ENCODE results near the gene JAK2. TPM values are rescaled to one million over a fixed set of nuclear protein-coding genes. Genes with fewer than 3 reads are reported as not detected.

Gene JAK2
- total and polyA plus RNA-seq, 2 of the 4 experiments (the other 2 are of a cell fraction) = 2.3 to 6.1 TPM

- Histone ChIP-seq H3K9me1 (ENCODE audit: insufficient read depth, low read length) (no peaks in the 10 kb centered on the region), H4K20me1 (ENCODE audit: insufficient read depth, low read length) (no peaks in the 10 kb centered on the region), H2BK5ac (ENCODE audit: low read depth, low read length, poor library complexity, severe bottlenecking) (no peak overlapping the region), H4K5ac (ENCODE audit: low read depth, low read length) (no peak overlapping the region), H3K9me3 (ENCODE audit: control insufficient read depth, insufficient read depth, low read length) (no peaks in the 10 kb centered on the region), H3K23ac (ENCODE audit: low read depth, low read length) (no peak overlapping the region), H2BK20ac (ENCODE audit: low read depth, low read length) (no peak overlapping the region), H2AFZ (replicated peaks; ENCODE audit: low read length, poor library complexity) (no peak overlapping the region), H3K18ac (ENCODE audit: low read depth, low read length) (no peak overlapping the region), H3K56ac (ENCODE audit: extremely low read depth, insufficient read depth, low read length) (no peak overlapping the region), H3K27ac (ENCODE audit: insufficient read depth, low read length) (no peak overlapping the region), H2AK9ac (replicated peaks; ENCODE audit: low read depth, low read length, poor library complexity) (no peak overlapping the region), H2BK15ac (ENCODE audit: low read depth, low read length) (no peak overlapping the region), H3K79me1 (ENCODE audit: low read depth in 1 of 2, low read length in 2 of 2) (no peaks in the 10 kb centered on the region), H3K27me3 (ENCODE audit: control insufficient read depth, insufficient read depth, low read length) (peaks cover 4% of the 10 kb centered on the region), H3K14ac (replicated peaks; ENCODE audit: low read depth, low read length) (no peak overlapping the region), H4K91ac (ENCODE audit: insufficient read depth, low read depth, low read length) (no peak overlapping the region), H3K4me3 (ENCODE audit: insufficient read depth, low read depth, low read length) (no peak overlapping the region), H3K4me2 (ENCODE audit: low read depth, low read length) (no peak overlapping the region), H3K9ac (ENCODE audit: low read depth, low read length) (no peak overlapping the region), H3K4me1 (ENCODE audit: control insufficient read depth, insufficient read depth, low read length) (no peaks in the 10 kb centered on the region), H2BK120ac (ENCODE audit: low read depth, low read length) (no peak overlapping the region), H4K8ac (ENCODE audit: low read depth in 2 of 2, low read length in 2 of 2) (no peak overlapping the region), H2AK5ac (ENCODE audit: low read depth, low read length) (no peak overlapping the region), H3K4ac (ENCODE audit: low read depth, low read length) (no peak overlapping the region), H3K36me3 (ENCODE audit: control insufficient read depth, insufficient read depth, low read length) (no peaks in the 10 kb centered on the region)
- WGBS, 2 experiments (ENCODE audit: extremely low coverage in 2 of 2, insufficient read length in 1 of 2) = no CpG with 5 or more reads among the region's 3 CpGs
- POLR2A ChIA-PET (ENCODE audit: unreplicated experiment) = no interaction called here
- TF ChIP-seq MAFK (IDR thresholded peaks at IDR 0.05; ENCODE audit: low read depth, low read length) (no peak), CEBPB (IDR thresholded peaks at IDR 0.05; ENCODE audit: low read depth, low read length) (no peak), RCOR1 (IDR thresholded peaks at IDR 0.05; ENCODE audit: insufficient replicate concordance, low read length) (no peak), ELK1 (IDR thresholded peaks at IDR 0.05; ENCODE audit: borderline replicate concordance, low read depth, low read length) (no peak), RFX5 (IDR thresholded peaks at IDR 0.05; ENCODE audit: low read depth, low read length) (no peak), USF2 (IDR thresholded peaks at IDR 0.05; ENCODE audit: low read depth, low read length) (no peak), MXI1 (IDR thresholded peaks at IDR 0.05; ENCODE audit: borderline replicate concordance, low read depth, low read length) (no peak), BHLHE40 (IDR thresholded peaks at IDR 0.05; ENCODE audit: low read depth, low read length) (no peak), MAZ (IDR thresholded peaks at IDR 0.05; ENCODE audit: borderline replicate concordance, low read depth, low read length) (no peak), NFE2L2 (IDR thresholded peaks at IDR 0.05; ENCODE audit: low read depth, low read length) (no peak), SMC3 (IDR thresholded peaks at IDR 0.05; ENCODE audit: low read depth, low read length) (no peak), CHD1 (IDR thresholded peaks at IDR 0.05; ENCODE audit: low read depth, low read length) (no peak), CTCF (conservative IDR thresholded peaks at IDR 0.05; ENCODE audit: low read depth, low read length) (no peak), RAD21 (IDR thresholded peaks at IDR 0.05; ENCODE audit: low read length) (no peak)
- dilution Hi-C loops (cut with HindIII; ENCODE audit: low sequenced_read_pairs, unreplicated experiment) (no loop called here), intact Hi-C loops (cut with micrococcal nuclease) (no loop called here), in situ Hi-C loops (cut with MboI; ENCODE audit: low sequenced_read_pairs) (no loop called here)
- ATAC-seq (ENCODE audit: low read depth) = peak; percentile 82
- no TSS peak for BruUV-seq (replicated peaks)
- CTCF ChIA-PET = no interaction called here
- DNase-seq = no peak
Measured at GRCh38 chr9:4967523-4967922, 17.5 kb upstream of the JAK2 start.
